Hematopoietic multipotent progenitor cell treated with erythropoietin and hydrocortisone succinate and interleukin-3 and kit ligand, for 8 days (in vitro differentiated cells): ENCODE results near the gene ATF7.
"Not testable (repeated sequence)": the region's sequence is repeated elsewhere in the genome, so short reads cannot be mapped to it uniquely, and the experiment has no call there.

ENCODE experiments used
- DNase-seq: peaks from one replicate; pipeline ENCODE4 v3.0.0-alpha.2; 2015

The ATF7 gene

GRCh38 chr12:53625373-53625945 is 723 bp downstream of the ATF7 start:
- DNase-seq, result no peak

GRCh38 chr12:53624956-53625355 is 1.2 kb downstream of the ATF7 start:
- peak; percentile 13 for DNase-seq

GRCh38 chr12:53624458-53624857 is 1.7 kb downstream of the ATF7 start:
- DNase-seq, result no peak

- DNase-seq, result peak; percentile 56
These were observed 2.4 kb downstream of the ATF7 start for GRCh38 chr12:53623548-53624385.

- no peak for DNase-seq
These were observed 3.5 kb downstream of the ATF7 start for GRCh38 chr12:53622724-53623123.

GRCh38 chr12:53618275-53618674 is 7.9 kb downstream of the ATF7 start:
- peak; percentile 60 for DNase-seq

- DNase-seq, result no peak
These were observed 8.5 kb downstream of the ATF7 start for GRCh38 chr12:53617700-53618099.

- no peak for DNase-seq
These were observed 9.2 kb downstream of the ATF7 start for GRCh38 chr12:53616950-53617349.

GRCh38 chr12:53613821-53614220 is 12.4 kb downstream of the ATF7 start:
- no peak for DNase-seq

GRCh38 chr12:53612978-53613377 is 13.2 kb downstream of the ATF7 start:
- DNase-seq, result no peak

GRCh38 chr12:53611304-53611703 is 14.9 kb downstream of the ATF7 start:
- DNase-seq, result no peak

GRCh38 chr12:53606688-53607087 is 19.5 kb downstream of the ATF7 start:
- DNase-seq, result not testable (repeated sequence)

- DNase-seq, result no peak
These were observed 21.6 kb downstream of the ATF7 start for GRCh38 chr12:53604581-53604980.

GRCh38 chr12:53603804-53604203 is 22.4 kb downstream of the ATF7 start:
- DNase-seq, result no peak

- no peak for DNase-seq
These were observed 23.0 kb downstream of the ATF7 start for GRCh38 chr12:53603196-53603595.

GRCh38 chr12:53602176-53602864 is 23.9 kb downstream of the ATF7 start:
- no peak for DNase-seq

- no peak for DNase-seq
These were observed 24.8 kb downstream of the ATF7 start for GRCh38 chr12:53601296-53601847.

GRCh38 chr12:53600490-53601295 is 25.5 kb downstream of the ATF7 start:
- DNase-seq, result no peak

GRCh38 chr12:53599579-53599978 is 26.6 kb downstream of the ATF7 start:
- DNase-seq, result no peak

- not testable (repeated sequence) for DNase-seq
These were observed 27.2 kb downstream of the ATF7 start for GRCh38 chr12:53598971-53599370.

- DNase-seq, result no peak
These were observed 29.2 kb downstream of the ATF7 start for GRCh38 chr12:53596920-53597363.

- no peak for DNase-seq
These were observed 31.1 kb downstream of the ATF7 start for GRCh38 chr12:53594897-53595615.
